CD14-positive monocyte (primary cell): ENCODE results near the gene CNOT1. TPM values are rescaled to one million over a fixed set of nuclear protein-coding genes. Genes with fewer than 3 reads are reported as not detected.

Experiments used
- DNase-seq, 3 donors: peaks; one replicate each; pipeline ENCODE4 v3.0.0-alpha.2; 2011 to 2022
- H2AFZ ChIP-seq: 2 replicates; pipeline ENCODE4 v1.6.0; 2012; ENCODE audit warnings: mild to moderate bottlenecking, low read depth, low read length, inconsistent platforms; ENCODE audit not compliant: insufficient read depth, poor library complexity, severe bottlenecking
- H3K27ac ChIP-seq, 2 donors: 1 replicate in 1 of 2; 2 replicates in 1 of 2; pipeline ENCODE4 v1.5.1; 2012 to 2013; ENCODE audit warnings: low read length in 2 of 2, control low read depth in 1 of 2, inconsistent platforms in 1 of 2, low read depth in 1 of 2, mild to moderate bottlenecking in 1 of 2
- H3K27me3 ChIP-seq, 2 donors: one replicate each; pipeline versions ENCODE4 v1.6.0 to v1.6.1; 2011 to 2013; ENCODE audit warnings: low read length in 2 of 2; ENCODE audit not compliant: control insufficient read depth in 2 of 2, insufficient read depth in 2 of 2
- H3K36me3 ChIP-seq, 2 donors: replicated peaks in 1 of 2; 1 replicate in 1 of 2; 2 replicates in 1 of 2; pipeline versions ENCODE4 v1.5.1 to v1.6.1; 2012 to 2013; ENCODE audit warnings: low read length in 2 of 2, control low read depth in 1 of 2, inconsistent platforms in 1 of 2, mild to moderate bottlenecking in 1 of 2; ENCODE audit not compliant: insufficient read depth in 2 of 2, control insufficient read depth in 1 of 2
- H3K4me1 ChIP-seq, 2 donors: 1 replicate in 1 of 2; 2 replicates in 1 of 2; pipeline versions ENCODE4 v1.5.1 to v1.6.1; 2012 to 2013; ENCODE audit warnings: low read length in 2 of 2, control low read depth in 1 of 2, inconsistent platforms in 1 of 2, mild to moderate bottlenecking in 1 of 2, moderate library complexity in 1 of 2; ENCODE audit not compliant: insufficient read depth in 2 of 2, control insufficient read depth in 1 of 2
- H3K4me2 ChIP-seq: replicated peaks from 2 replicates; pipeline ENCODE3; 2012; ENCODE audit warnings: low read length, moderate library complexity, mild to moderate bottlenecking; ENCODE audit not compliant: poor library complexity, severe bottlenecking; ENCODE audit errors: extremely low read depth
- H3K4me3 ChIP-seq, 3 experiments: fragments of 200-600 bp in 1 of 3; sonication (generic) in 1 of 3; replicated peaks in 1 of 3; 1 replicate in 2 of 3; 2 replicates in 1 of 3; pipeline ENCODE4 v1.5.1; 2011 to 2013; ENCODE audit warnings: low read length in 3 of 3, mild to moderate bottlenecking in 3 of 3, control low read depth in 2 of 3, low read depth in 2 of 3, inconsistent platforms in 1 of 3, moderate library complexity in 1 of 3
- H3K79me2 ChIP-seq: 2 replicates; pipeline ENCODE4 v1.6.0; 2012; ENCODE audit warnings: mild to moderate bottlenecking, control low read depth, inconsistent platforms, low read length, moderate library complexity; ENCODE audit not compliant: insufficient read depth
- H3K9ac ChIP-seq: 2 replicates; pipeline ENCODE4 v1.6.0; 2017; ENCODE audit warnings: low read length, mild to moderate bottlenecking; ENCODE audit not compliant: insufficient read depth, poor library complexity, severe bottlenecking
- H3K9me3 ChIP-seq, 2 donors: replicated peaks in 1 of 2; 1 replicate in 1 of 2; 2 replicates in 1 of 2; pipeline versions ENCODE4 v1.5.1 to v1.6.1; 2012 to 2013; ENCODE audit warnings: low read length in 2 of 2, control low read depth in 1 of 2; ENCODE audit not compliant: control insufficient read depth in 1 of 2, insufficient read depth in 1 of 2
- H4K20me1 ChIP-seq: 2 replicates; pipeline ENCODE4 v1.6.0; 2012; ENCODE audit warnings: mild to moderate bottlenecking, low read length, control low read depth, moderate library complexity; ENCODE audit not compliant: insufficient read depth
- H3K27ac Mint-ChIP-seq, 7 donors: one replicate each; pipeline ENCODE4 v1.8.0; 2020; ENCODE audit warnings: mild to moderate bottlenecking in 7 of 7, mixed read lengths in 7 of 7, moderate library complexity in 6 of 7, inconsistent platforms in 2 of 7
- H3K27me3 Mint-ChIP-seq, 3 donors: one replicate each; pipeline ENCODE4 v1.8.0; 2021 to 2022; ENCODE audit warnings: low read depth in 3 of 3, mild to moderate bottlenecking in 3 of 3, mixed read lengths in 3 of 3, moderate library complexity in 3 of 3, inconsistent platforms in 1 of 3
- H3K36me3 Mint-ChIP-seq, 2 donors: one replicate each; pipeline ENCODE4 v1.8.0; 2020; ENCODE audit warnings: mixed read lengths in 2 of 2, inconsistent platforms in 1 of 2, mild to moderate bottlenecking in 1 of 2
- H3K4me1 Mint-ChIP-seq: one replicate; pipeline ENCODE4 v1.8.0; 2020; ENCODE audit warnings: mild to moderate bottlenecking, mixed read lengths
- H3K4me3 Mint-ChIP-seq, 2 donors: one replicate each; pipeline ENCODE4 v1.8.0; 2020; ENCODE audit warnings: mild to moderate bottlenecking in 2 of 2, mixed read lengths in 2 of 2, moderate library complexity in 1 of 2
- H3K9me3 Mint-ChIP-seq, 7 donors: one replicate each; pipeline ENCODE4 v1.8.0; 2020 to 2022; ENCODE audit warnings: mixed read lengths in 7 of 7, mild to moderate bottlenecking in 6 of 7, moderate library complexity in 6 of 7, inconsistent platforms in 2 of 7
- WGBS: methylation state at CpG from one replicate; pipeline ENCODE4 v1.1.5; 2013; ENCODE audit warnings: missing lambda C conversion rate; ENCODE audit not compliant: insufficient coverage; 5-methylcytosine and 5-hydroxymethylcytosine counted together
- intact Hi-C, 2 donors: fragments of 100-400 bp; cut with micrococcal nuclease; formaldehyde crosslinking; loops; one replicate each; pipeline versions ENCODE4 v1.15.0 to v1.15.1; 2023
- polyA plus RNA-seq, 3 donors: library from polyadenylated mRNA; depleted of rRNA in 1 of 3; unstranded in 2 of 3; stranded (reverse) in 1 of 3; fragments of 300-500 nt in 2 of 3; fragments of >200 nt in 1 of 3; fragmentation: Illumina TruSeq in 2 of 3; gene quantifications; 1 replicate in 2 of 3; 2 replicates in 1 of 3; pipeline ENCODE4 v1.2.3, GENCODE V29; 2012 to 2021
- TF ChIP-seq, protein P1 (sequence below): fragments of 200-600 bp; IDR thresholded peaks from one replicate; pipeline ENCODE4 v1.8.0; 2022; ENCODE audit warnings: antibody characterized with exemption, mild to moderate bottlenecking

The CNOT1 gene
- polyA plus RNA-seq, 3 donors: 50.8 to 182 (median 60.8) TPM

GRCh38 chr16:58507195-58507962, 122.2 kb downstream of the CNOT1 start:
- Histone ChIP-seq H3K4me3 (no peak overlapping the region), H3K4me1 (no peaks in the 10 kb centered on the region), H3K27me3 (peaks cover 0 to 5% of the 10 kb centered on the region in 2 donors), H2AFZ (no peak overlapping the region), H3K79me2 (no peaks in the 10 kb centered on the region), H4K20me1 (no peaks in the 10 kb centered on the region), H3K9ac (no peak overlapping the region), H3K4me2 (no peak overlapping the region), H3K36me3 (no peaks in the 10 kb centered on the region), H3K9me3 (no peaks in the 10 kb centered on the region), H3K27ac (no peak overlapping the region)
- WGBS: 81% methylated on average over 7 of the region's 15 CpGs
- no peak overlapping the region for H3K4me3 Mint-ChIP-seq
- no peaks in the 10 kb centered on the region for H3K4me1 Mint-ChIP-seq
- peak overlapping the region in 1 of 7 donors; percentile 27 for H3K27ac Mint-ChIP-seq
- intact Hi-C loops: no loop called here
- TF ChIP-seq, protein P1, sequence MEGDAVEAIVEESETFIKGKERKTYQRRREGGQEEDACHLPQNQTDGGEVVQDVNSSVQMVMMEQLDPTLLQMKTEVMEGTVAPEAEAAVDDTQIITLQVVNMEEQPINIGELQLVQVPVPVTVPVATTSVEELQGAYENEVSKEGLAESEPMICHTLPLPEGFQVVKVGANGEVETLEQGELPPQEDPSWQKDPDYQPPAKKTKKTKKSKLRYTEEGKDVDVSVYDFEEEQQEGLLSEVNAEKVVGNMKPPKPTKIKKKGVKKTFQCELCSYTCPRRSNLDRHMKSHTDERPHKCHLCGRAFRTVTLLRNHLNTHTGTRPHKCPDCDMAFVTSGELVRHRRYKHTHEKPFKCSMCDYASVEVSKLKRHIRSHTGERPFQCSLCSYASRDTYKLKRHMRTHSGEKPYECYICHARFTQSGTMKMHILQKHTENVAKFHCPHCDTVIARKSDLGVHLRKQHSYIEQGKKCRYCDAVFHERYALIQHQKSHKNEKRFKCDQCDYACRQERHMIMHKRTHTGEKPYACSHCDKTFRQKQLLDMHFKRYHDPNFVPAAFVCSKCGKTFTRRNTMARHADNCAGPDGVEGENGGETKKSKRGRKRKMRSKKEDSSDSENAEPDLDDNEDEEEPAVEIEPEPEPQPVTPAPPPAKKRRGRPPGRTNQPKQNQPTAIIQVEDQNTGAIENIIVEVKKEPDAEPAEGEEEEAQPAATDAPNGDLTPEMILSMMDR: no peak
- no peaks in the 10 kb centered on the region for H3K9me3 Mint-ChIP-seq
- no peaks in the 10 kb centered on the region for H3K36me3 Mint-ChIP-seq
- H3K27me3 Mint-ChIP-seq: peaks cover 12 to 16% (median 16%) of the 10 kb centered on the region in 3 donors
- DNase-seq: no peak

- peaks cover 0 to 3% (median 0%) of the 10 kb centered on the region in 7 donors for H3K9me3 Mint-ChIP-seq
- H3K36me3 ChIP-seq: no peaks in the 10 kb centered on the region
- H4K20me1 ChIP-seq: no peaks in the 10 kb centered on the region
- no peak overlapping the region for H3K27ac ChIP-seq
- H3K9ac ChIP-seq: no peak overlapping the region
- no peak overlapping the region for H3K4me2 ChIP-seq
- H2AFZ ChIP-seq: no peak overlapping the region
- no peaks in the 10 kb centered on the region for H3K36me3 Mint-ChIP-seq
- peak overlapping the region in 1 of 7 donors; percentile 48 for H3K27ac Mint-ChIP-seq
- H3K27me3 ChIP-seq: peaks cover 5 to 13% of the 10 kb centered on the region in 2 donors
- peaks cover 2% of the 10 kb centered on the region for H3K4me1 Mint-ChIP-seq
- 83% methylated on average over 12 of the region's 20 CpGs for WGBS
- peaks cover 0 to 1% of the 10 kb centered on the region in 2 donors for H3K4me1 ChIP-seq
- H3K9me3 ChIP-seq: peaks cover 0 to 7% of the 10 kb centered on the region in 2 donors
- H3K79me2 ChIP-seq: no peaks in the 10 kb centered on the region
- TF ChIP-seq, protein P1: no peak
- no peak overlapping the region for H3K4me3 ChIP-seq
- no peak for DNase-seq
- peaks cover 17 to 25% (median 25%) of the 10 kb centered on the region in 3 donors for H3K27me3 Mint-ChIP-seq
- H3K4me3 Mint-ChIP-seq: no peak overlapping the region
- intact Hi-C loops: no loop called here
These were observed 123.1 kb downstream of the CNOT1 start for GRCh38 chr16:58506241-58507194.
